ENCODE measurements around the gene MS4A18. TPM values are rescaled to one million over a fixed set of nuclear protein-coding genes. Genes with fewer than 3 reads are reported as not detected.

The MS4A18 gene
- polyA plus RNA-seq, 3 donors: not detected

GRCh38 chr11:60764879-60765278 is 40.4 kb downstream of the MS4A18 start:
- no peak for DNase-seq (ENCODE audit: low read depth in 3 of 3, low spot score in 2 of 3)

- no peak for DNase-seq (ENCODE audit: low read depth in 3 of 3, low spot score in 2 of 3)
Measured at GRCh38 chr11:60765355-60765754, 40.8 kb downstream of the MS4A18 start.

- no peak for DNase-seq (ENCODE audit: low read depth in 3 of 3, low spot score in 2 of 3)
Measured at GRCh38 chr11:60766547-60766946, 42.0 kb downstream of the MS4A18 start.

GRCh38 chr11:60767388-60767811 is 42.9 kb downstream of the MS4A18 start:
- no peak for DNase-seq (ENCODE audit: low read depth in 3 of 3, low spot score in 2 of 3)

- no peak for DNase-seq (ENCODE audit: low read depth in 3 of 3, low spot score in 2 of 3)
Measured at GRCh38 chr11:60768202-60768601, 43.7 kb downstream of the MS4A18 start.

GRCh38 chr11:60769273-60769672 is 44.8 kb downstream of the MS4A18 start:
- no peak for DNase-seq (ENCODE audit: low read depth in 3 of 3, low spot score in 2 of 3)

- DNase-seq (ENCODE audit: low read depth in 3 of 3, low spot score in 2 of 3): no peak
Measured at GRCh38 chr11:60769811-60770210, 45.3 kb downstream of the MS4A18 start.

- DNase-seq (ENCODE audit: low read depth in 3 of 3, low spot score in 2 of 3): no peak
Measured at GRCh38 chr11:60771146-60771545, 46.6 kb downstream of the MS4A18 start.

- DNase-seq (ENCODE audit: low read depth in 3 of 3, low spot score in 2 of 3): no peak
Measured at GRCh38 chr11:60771879-60772525, 47.5 kb downstream of the MS4A18 start.

- DNase-seq (ENCODE audit: low read depth in 3 of 3, low spot score in 2 of 3): no peak
Measured at GRCh38 chr11:60772666-60773065, 48.1 kb downstream of the MS4A18 start.

- DNase-seq (ENCODE audit: low read depth in 3 of 3, low spot score in 2 of 3): no peak
Measured at GRCh38 chr11:60774726-60775125, 50.2 kb downstream of the MS4A18 start.

GRCh38 chr11:60775420-60775961 is 51.0 kb downstream of the MS4A18 start:
- peak; percentile 76 to 81 (median 79) for DNase-seq (ENCODE audit: low read depth in 3 of 3, low spot score in 2 of 3)

GRCh38 chr11:60776167-60776566 is 51.6 kb downstream of the MS4A18 start:
- no peak for DNase-seq (ENCODE audit: low read depth in 3 of 3, low spot score in 2 of 3)

GRCh38 chr11:60777106-60777505 is 52.6 kb downstream of the MS4A18 start:
- DNase-seq (ENCODE audit: low read depth in 3 of 3, low spot score in 2 of 3): no peak

GRCh38 chr11:60777572-60777971 is 53.1 kb downstream of the MS4A18 start:
- DNase-seq (ENCODE audit: low read depth in 3 of 3, low spot score in 2 of 3): no peak

GRCh38 chr11:60780065-60780464 is 55.5 kb downstream of the MS4A18 start:
- DNase-seq (ENCODE audit: low read depth in 3 of 3, low spot score in 2 of 3): no peak

GRCh38 chr11:60780774-60781173 is 56.3 kb downstream of the MS4A18 start:
- DNase-seq (ENCODE audit: low read depth in 3 of 3, low spot score in 2 of 3): no peak

- DNase-seq (ENCODE audit: low read depth in 3 of 3, low spot score in 2 of 3): no peak
Measured at GRCh38 chr11:60781286-60781980, 56.9 kb downstream of the MS4A18 start.

GRCh38 chr11:60781981-60782316 is 57.4 kb downstream of the MS4A18 start:
- DNase-seq (ENCODE audit: low read depth in 3 of 3, low spot score in 2 of 3): no peak

- DNase-seq (ENCODE audit: low read depth in 3 of 3, low spot score in 2 of 3): no peak
Measured at GRCh38 chr11:60782393-60783140, 58.0 kb downstream of the MS4A18 start.

- no peak for DNase-seq (ENCODE audit: low read depth in 3 of 3, low spot score in 2 of 3)
Measured at GRCh38 chr11:60783141-60783484, 58.6 kb downstream of the MS4A18 start.

- no peak for DNase-seq (ENCODE audit: low read depth in 3 of 3, low spot score in 2 of 3)
Measured at GRCh38 chr11:60783911-60784310, 59.4 kb downstream of the MS4A18 start.

Data from right renal cortex interstitium (tissue), 3 donors.